ENCODE data around the gene SCGB1A1. TPM values are rescaled to one million over a fixed set of nuclear protein-coding genes. Genes with fewer than 3 reads are reported as not detected.

The SCGB1A1 gene
- polyA plus RNA-seq, 1 of the 3 experiments (the other 2 are of a cell fraction) = not detected

DNA sequence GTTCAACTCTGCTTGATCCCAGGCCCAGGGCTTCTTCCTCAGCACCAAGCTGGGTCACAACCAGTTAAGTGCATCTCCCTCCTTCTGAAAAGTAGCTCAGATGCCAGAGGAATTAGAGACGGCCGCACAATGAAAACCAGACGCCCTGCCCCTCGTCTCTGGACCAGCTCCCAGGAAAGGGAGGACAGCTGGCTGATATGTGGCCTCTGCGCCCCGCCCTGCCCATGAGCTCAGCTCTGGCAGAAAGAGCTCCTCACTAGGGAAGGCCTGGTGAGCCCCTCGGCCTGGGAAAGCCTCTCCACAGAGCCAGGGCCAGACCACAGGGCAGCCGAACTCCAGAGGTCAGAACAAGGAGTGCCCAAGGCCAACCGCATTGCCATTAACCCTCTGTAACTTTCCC is 18.1 kb upstream of the SCGB1A1 start:
- peak overlapping the region; percentile 73; the same call in 1 of the 2 replicates for H3K4me2 ChIP-seq
- H3K36me3 ChIP-seq (replicated peaks in 1 of 2; ENCODE audit: control insufficient read depth in 1 of 2, insufficient read depth in 2 of 2, low read length in 1 of 2) = no peaks in the 10 kb centered on the region
- POLR2A ChIA-PET = interaction anchor here (0.7 to 2.4 kb wide), 9 partner anchors 28 to 441 kb away, joined by 3 to 7 read pairs (median 4); partner anchors contain the start of genes C11orf98, CSKMT and TUT1
- peak overlapping the region; percentile 66; the same call in 1 of the 2 replicates for H2AFZ ChIP-seq (ENCODE audit: low read depth)
- peaks cover 29 to 52% of the 10 kb centered on the region in 2 experiments; a peak in 3 of 4 replicates for H3K4me1 ChIP-seq (ENCODE audit: control insufficient read depth in 1 of 2, insufficient read depth in 2 of 2, low read depth in 1 of 2, low read length in 1 of 2)
- no peaks in the 10 kb centered on the region for H3K79me2 ChIP-seq (ENCODE audit: insufficient read depth)
- CTCF ChIA-PET = interaction anchor here (0.9 to 5.5 kb wide), 7 partner anchors 9 to 152 kb away, joined by 3 to 60 read pairs (median 4); no protein-coding TSS in a partner anchor
- WGBS (ENCODE audit: low lambda C conversion rate) = 15% methylated on average over 9 of the region's 9 CpGs
- H3K9me2 ChIP-seq = no peaks in the 10 kb centered on the region
- peaks cover 7% of the 10 kb centered on the region for H3F3A ChIP-seq (replicated peaks; ENCODE audit: insufficient read depth)
- no peak overlapping the region for H3K4me3 ChIP-seq (ENCODE audit: low read depth in 2 of 2, low read length in 1 of 2)
- H3K27ac ChIP-seq (ENCODE audit: low read depth in 2 of 2, low read length in 1 of 2) = peak overlapping the region; percentile 52 to 85; a peak in 3 of 4 replicates
- no peaks in the 10 kb centered on the region for H3K27me3 ChIP-seq (ENCODE audit: insufficient read depth)
- no peaks in the 10 kb centered on the region for H3K9me3 ChIP-seq
- no peak overlapping the region; the same call in 1 of the 2 replicates for H3K9ac ChIP-seq
- DNase-seq = peak; percentile 93
- H4K20me1 ChIP-seq (ENCODE audit: insufficient read depth) = no peaks in the 10 kb centered on the region
- peak; percentile 36; the same call in 1 of the 2 replicates for TF ChIP-seq FOSL2 (IDR thresholded peaks at IDR 0.05; ENCODE audit: borderline replicate concordance, low read depth)
- TF ChIP-seq SMC3 (IDR thresholded peaks at IDR 0.05; ENCODE audit: low read depth, low read length) = no peak; the same call in 1 of the 2 replicates
- TF ChIP-seq, protein P1, sequence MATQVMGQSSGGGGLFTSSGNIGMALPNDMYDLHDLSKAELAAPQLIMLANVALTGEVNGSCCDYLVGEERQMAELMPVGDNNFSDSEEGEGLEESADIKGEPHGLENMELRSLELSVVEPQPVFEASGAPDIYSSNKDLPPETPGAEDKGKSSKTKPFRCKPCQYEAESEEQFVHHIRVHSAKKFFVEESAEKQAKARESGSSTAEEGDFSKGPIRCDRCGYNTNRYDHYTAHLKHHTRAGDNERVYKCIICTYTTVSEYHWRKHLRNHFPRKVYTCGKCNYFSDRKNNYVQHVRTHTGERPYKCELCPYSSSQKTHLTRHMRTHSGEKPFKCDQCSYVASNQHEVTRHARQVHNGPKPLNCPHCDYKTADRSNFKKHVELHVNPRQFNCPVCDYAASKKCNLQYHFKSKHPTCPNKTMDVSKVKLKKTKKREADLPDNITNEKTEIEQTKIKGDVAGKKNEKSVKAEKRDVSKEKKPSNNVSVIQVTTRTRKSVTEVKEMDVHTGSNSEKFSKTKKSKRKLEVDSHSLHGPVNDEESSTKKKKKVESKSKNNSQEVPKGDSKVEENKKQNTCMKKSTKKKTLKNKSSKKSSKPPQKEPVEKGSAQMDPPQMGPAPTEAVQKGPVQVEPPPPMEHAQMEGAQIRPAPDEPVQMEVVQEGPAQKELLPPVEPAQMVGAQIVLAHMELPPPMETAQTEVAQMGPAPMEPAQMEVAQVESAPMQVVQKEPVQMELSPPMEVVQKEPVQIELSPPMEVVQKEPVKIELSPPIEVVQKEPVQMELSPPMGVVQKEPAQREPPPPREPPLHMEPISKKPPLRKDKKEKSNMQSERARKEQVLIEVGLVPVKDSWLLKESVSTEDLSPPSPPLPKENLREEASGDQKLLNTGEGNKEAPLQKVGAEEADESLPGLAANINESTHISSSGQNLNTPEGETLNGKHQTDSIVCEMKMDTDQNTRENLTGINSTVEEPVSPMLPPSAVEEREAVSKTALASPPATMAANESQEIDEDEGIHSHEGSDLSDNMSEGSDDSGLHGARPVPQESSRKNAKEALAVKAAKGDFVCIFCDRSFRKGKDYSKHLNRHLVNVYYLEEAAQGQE (IDR thresholded peaks at IDR 0.05; ENCODE audit: low read depth, low read length) = peak; percentile 60; the same call in 1 of the 2 replicates
- TF ChIP-seq TEAD4 (IDR thresholded peaks at IDR 0.05; ENCODE audit: borderline replicate concordance, insufficient read depth) = peak; percentile 86
- no peak for TF ChIP-seq RFX5 (IDR thresholded peaks at IDR 0.05; ENCODE audit: low read length)
- TF ChIP-seq NFIC (IDR thresholded peaks at IDR 0.05; ENCODE audit: borderline replicate concordance) = peak; percentile 95
- no peak for TF ChIP-seq MEF2A (IDR thresholded peaks at IDR 0.05; ENCODE audit: borderline replicate concordance, low read depth)
- TF ChIP-seq, protein P2, sequence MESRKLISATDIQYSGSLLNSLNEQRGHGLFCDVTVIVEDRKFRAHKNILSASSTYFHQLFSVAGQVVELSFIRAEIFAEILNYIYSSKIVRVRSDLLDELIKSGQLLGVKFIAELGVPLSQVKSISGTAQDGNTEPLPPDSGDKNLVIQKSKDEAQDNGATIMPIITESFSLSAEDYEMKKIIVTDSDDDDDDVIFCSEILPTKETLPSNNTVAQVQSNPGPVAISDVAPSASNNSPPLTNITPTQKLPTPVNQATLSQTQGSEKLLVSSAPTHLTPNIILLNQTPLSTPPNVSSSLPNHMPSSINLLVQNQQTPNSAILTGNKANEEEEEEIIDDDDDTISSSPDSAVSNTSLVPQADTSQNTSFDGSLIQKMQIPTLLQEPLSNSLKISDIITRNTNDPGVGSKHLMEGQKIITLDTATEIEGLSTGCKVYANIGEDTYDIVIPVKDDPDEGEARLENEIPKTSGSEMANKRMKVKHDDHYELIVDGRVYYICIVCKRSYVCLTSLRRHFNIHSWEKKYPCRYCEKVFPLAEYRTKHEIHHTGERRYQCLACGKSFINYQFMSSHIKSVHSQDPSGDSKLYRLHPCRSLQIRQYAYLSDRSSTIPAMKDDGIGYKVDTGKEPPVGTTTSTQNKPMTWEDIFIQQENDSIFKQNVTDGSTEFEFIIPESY (IDR thresholded peaks at IDR 0.05; ENCODE audit: borderline replicate concordance, low read depth) = peak; percentile 75; the same call in 1 of the 2 replicates
- peak; percentile 100 for TF ChIP-seq TCF12 (IDR thresholded peaks at IDR 0.05)
- TF ChIP-seq, protein P3, sequence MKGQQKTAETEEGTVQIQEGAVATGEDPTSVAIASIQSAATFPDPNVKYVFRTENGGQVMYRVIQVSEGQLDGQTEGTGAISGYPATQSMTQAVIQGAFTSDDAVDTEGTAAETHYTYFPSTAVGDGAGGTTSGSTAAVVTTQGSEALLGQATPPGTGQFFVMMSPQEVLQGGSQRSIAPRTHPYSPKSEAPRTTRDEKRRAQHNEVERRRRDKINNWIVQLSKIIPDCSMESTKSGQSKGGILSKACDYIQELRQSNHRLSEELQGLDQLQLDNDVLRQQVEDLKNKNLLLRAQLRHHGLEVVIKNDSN (IDR thresholded peaks at IDR 0.05; ENCODE audit: borderline replicate concordance, low read depth) = no peak
- peak; percentile 80; the same call in 1 of the 2 replicates for TF ChIP-seq SIN3A (IDR thresholded peaks at IDR 0.05; ENCODE audit: borderline replicate concordance, low read depth, low read length)
- TF ChIP-seq, protein P4, sequence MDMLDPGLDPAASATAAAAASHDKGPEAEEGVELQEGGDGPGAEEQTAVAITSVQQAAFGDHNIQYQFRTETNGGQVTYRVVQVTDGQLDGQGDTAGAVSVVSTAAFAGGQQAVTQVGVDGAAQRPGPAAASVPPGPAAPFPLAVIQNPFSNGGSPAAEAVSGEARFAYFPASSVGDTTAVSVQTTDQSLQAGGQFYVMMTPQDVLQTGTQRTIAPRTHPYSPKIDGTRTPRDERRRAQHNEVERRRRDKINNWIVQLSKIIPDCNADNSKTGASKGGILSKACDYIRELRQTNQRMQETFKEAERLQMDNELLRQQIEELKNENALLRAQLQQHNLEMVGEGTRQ (IDR thresholded peaks at IDR 0.05; ENCODE audit: borderline replicate concordance, low read depth, low read length) = no peak
- TF ChIP-seq GABPA (IDR thresholded peaks at IDR 0.05; ENCODE audit: low read depth) = no peak
- TF ChIP-seq, protein P5, sequence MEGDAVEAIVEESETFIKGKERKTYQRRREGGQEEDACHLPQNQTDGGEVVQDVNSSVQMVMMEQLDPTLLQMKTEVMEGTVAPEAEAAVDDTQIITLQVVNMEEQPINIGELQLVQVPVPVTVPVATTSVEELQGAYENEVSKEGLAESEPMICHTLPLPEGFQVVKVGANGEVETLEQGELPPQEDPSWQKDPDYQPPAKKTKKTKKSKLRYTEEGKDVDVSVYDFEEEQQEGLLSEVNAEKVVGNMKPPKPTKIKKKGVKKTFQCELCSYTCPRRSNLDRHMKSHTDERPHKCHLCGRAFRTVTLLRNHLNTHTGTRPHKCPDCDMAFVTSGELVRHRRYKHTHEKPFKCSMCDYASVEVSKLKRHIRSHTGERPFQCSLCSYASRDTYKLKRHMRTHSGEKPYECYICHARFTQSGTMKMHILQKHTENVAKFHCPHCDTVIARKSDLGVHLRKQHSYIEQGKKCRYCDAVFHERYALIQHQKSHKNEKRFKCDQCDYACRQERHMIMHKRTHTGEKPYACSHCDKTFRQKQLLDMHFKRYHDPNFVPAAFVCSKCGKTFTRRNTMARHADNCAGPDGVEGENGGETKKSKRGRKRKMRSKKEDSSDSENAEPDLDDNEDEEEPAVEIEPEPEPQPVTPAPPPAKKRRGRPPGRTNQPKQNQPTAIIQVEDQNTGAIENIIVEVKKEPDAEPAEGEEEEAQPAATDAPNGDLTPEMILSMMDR (IDR thresholded peaks at IDR 0.05) = no peak
- TF ChIP-seq, protein P6, sequence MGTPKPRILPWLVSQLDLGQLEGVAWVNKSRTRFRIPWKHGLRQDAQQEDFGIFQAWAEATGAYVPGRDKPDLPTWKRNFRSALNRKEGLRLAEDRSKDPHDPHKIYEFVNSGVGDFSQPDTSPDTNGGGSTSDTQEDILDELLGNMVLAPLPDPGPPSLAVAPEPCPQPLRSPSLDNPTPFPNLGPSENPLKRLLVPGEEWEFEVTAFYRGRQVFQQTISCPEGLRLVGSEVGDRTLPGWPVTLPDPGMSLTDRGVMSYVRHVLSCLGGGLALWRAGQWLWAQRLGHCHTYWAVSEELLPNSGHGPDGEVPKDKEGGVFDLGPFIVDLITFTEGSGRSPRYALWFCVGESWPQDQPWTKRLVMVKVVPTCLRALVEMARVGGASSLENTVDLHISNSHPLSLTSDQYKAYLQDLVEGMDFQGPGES (IDR thresholded peaks at IDR 0.05; ENCODE audit: low read depth, low read length) = no peak
- peak; percentile 97 for TF ChIP-seq RXRA (IDR thresholded peaks at IDR 0.05; ENCODE audit: borderline replicate concordance, low read depth)
- TF ChIP-seq EZH2phosphoT487 (IDR thresholded peaks at IDR 0.05; ENCODE audit: borderline replicate concordance, low read depth) = no peak
- TF ChIP-seq MXI1 (IDR thresholded peaks at IDR 0.05; ENCODE audit: low read depth, low read length) = 0 out of 2 replicates have a peak, but pooled peaks have one; percentile 40
- TF ChIP-seq, protein P7, sequence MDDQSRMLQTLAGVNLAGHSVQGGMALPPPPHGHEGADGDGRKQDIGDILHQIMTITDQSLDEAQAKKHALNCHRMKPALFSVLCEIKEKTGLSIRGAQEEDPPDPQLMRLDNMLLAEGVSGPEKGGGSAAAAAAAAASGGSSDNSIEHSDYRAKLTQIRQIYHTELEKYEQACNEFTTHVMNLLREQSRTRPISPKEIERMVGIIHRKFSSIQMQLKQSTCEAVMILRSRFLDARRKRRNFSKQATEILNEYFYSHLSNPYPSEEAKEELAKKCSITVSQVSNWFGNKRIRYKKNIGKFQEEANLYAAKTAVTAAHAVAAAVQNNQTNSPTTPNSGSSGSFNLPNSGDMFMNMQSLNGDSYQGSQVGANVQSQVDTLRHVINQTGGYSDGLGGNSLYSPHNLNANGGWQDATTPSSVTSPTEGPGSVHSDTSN (IDR thresholded peaks at IDR 0.05) = peak; percentile 97
- TF ChIP-seq RAD21 (IDR thresholded peaks at IDR 0.05; ENCODE audit: low read length) = peak; percentile 32
- TF ChIP-seq JUND (IDR thresholded peaks at IDR 0.05) = peak; percentile 75; the same call in 1 of the 2 replicates

Measured in SK-N-SH (cell line).